GM23338 (cell line): Measurements from ENCODE around the gene RSU1.

Source experiments
- CTCF ChIP-seq, 2 experiments: fragments of 200-600 bp in 1 of 2; sonication (generic) in 1 of 2; conservative IDR thresholded peaks; 2 replicates each; pipeline versions ENCODE4 v1.5.1 to v1.6.1; 2016 to 2017; ENCODE audit warnings: antibody characterized with exemption in 2 of 2, low read depth in 2 of 2, mild to moderate bottlenecking in 2 of 2, moderate library complexity in 1 of 2
- ETS1 ChIP-seq: IDR thresholded peaks from 2 replicates; pipeline ENCODE4 v1.6.1; 2016; ENCODE audit warnings: antibody characterized with exemption
- POLR2AphosphoS5 ChIP-seq: IDR thresholded peaks from 2 replicates; pipeline ENCODE4 v1.6.1; 2016; ENCODE audit warnings: antibody characterized with exemption, low read depth
- REST ChIP-seq: IDR thresholded peaks from one replicate; pipeline ENCODE4 v1.6.1; 2018; ENCODE audit warnings: antibody characterized with exemption; ENCODE audit not compliant: unreplicated experiment

GRCh38 chr10:16741540-16741939 is 75.7 kb downstream of the RSU1 start:
- TF ChIP-seq CTCF (conservative IDR thresholded peaks at IDR 0.05; ENCODE audit: low read depth in 2 of 2) (no peak), ETS1 (no peak), POLR2AphosphoS5 (no peak), REST (no peak)
